GM12873 (cell line): ENCODE results near the gene IFT122.
A peak's percentile ranks its signal among the peaks of the same experiment; 100 is the strongest.

Experiments used
- TF ChIP-seq, protein P1 (sequence below): IDR thresholded peaks from 2 replicates; pipeline ENCODE4 v1.5.1; 2012; ENCODE audit warnings: low read depth, mild to moderate bottlenecking, moderate library complexity, low read length, control low read depth; ENCODE audit not compliant: insufficient read depth; ENCODE audit errors: missing control alignments

IFT122 gene, protein sequence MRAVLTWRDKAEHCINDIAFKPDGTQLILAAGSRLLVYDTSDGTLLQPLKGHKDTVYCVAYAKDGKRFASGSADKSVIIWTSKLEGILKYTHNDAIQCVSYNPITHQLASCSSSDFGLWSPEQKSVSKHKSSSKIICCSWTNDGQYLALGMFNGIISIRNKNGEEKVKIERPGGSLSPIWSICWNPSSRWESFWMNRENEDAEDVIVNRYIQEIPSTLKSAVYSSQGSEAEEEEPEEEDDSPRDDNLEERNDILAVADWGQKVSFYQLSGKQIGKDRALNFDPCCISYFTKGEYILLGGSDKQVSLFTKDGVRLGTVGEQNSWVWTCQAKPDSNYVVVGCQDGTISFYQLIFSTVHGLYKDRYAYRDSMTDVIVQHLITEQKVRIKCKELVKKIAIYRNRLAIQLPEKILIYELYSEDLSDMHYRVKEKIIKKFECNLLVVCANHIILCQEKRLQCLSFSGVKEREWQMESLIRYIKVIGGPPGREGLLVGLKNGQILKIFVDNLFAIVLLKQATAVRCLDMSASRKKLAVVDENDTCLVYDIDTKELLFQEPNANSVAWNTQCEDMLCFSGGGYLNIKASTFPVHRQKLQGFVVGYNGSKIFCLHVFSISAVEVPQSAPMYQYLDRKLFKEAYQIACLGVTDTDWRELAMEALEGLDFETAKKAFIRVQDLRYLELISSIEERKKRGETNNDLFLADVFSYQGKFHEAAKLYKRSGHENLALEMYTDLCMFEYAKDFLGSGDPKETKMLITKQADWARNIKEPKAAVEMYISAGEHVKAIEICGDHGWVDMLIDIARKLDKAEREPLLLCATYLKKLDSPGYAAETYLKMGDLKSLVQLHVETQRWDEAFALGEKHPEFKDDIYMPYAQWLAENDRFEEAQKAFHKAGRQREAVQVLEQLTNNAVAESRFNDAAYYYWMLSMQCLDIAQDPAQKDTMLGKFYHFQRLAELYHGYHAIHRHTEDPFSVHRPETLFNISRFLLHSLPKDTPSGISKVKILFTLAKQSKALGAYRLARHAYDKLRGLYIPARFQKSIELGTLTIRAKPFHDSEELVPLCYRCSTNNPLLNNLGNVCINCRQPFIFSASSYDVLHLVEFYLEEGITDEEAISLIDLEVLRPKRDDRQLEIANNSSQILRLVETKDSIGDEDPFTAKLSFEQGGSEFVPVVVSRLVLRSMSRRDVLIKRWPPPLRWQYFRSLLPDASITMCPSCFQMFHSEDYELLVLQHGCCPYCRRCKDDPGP

DNA sequence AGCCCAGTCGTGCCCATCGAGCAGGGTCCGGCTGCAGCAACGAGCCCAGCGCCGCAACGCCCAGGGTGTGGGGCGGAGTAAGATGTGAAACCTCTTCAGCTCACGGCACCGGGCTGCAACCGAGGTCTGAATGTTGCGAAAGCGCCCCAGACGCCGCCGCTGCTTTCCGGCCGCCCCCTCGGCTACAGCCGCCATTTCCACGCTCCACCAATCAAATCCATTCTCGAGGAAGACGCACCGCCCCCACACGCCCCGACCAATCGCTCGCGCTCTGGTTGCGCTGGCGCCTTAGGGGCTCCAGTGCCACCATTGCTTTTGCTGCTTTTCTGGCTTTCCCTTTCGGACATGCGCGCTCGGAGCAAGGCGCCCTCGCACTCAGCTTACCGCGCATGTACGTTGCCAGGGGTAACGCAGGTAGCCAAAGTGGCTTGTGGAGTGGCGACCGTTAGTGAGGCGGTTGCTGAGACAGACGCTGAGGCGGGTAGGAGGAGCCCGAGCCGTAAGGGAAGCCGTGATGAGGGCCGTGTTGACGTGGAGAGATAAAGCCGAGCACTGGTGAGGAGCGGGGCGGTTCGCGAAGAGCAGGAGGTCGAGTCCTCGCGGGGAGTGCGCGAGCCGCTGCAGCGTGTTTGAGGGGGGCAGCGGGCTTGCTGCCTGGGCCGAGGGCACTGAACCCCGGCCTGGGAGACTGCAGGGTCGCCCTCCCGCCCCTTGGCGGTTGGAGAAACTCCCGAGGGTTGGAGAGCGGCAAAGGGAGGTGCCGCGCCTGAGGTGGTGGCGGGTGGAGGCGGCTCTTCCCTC is at the start of gene IFT122, which contains the start of gene MBD4:
IFT122 (plus strand) TSS at position 408 of the 801 bp plus-strand sequence; CDS start at position 515, 107 bp downstream.
MBD4 (minus strand) TSS at position 132 of the 801 bp plus-strand sequence; CDS start at position 17, 115 bp downstream.
- TF ChIP-seq, protein P1, sequence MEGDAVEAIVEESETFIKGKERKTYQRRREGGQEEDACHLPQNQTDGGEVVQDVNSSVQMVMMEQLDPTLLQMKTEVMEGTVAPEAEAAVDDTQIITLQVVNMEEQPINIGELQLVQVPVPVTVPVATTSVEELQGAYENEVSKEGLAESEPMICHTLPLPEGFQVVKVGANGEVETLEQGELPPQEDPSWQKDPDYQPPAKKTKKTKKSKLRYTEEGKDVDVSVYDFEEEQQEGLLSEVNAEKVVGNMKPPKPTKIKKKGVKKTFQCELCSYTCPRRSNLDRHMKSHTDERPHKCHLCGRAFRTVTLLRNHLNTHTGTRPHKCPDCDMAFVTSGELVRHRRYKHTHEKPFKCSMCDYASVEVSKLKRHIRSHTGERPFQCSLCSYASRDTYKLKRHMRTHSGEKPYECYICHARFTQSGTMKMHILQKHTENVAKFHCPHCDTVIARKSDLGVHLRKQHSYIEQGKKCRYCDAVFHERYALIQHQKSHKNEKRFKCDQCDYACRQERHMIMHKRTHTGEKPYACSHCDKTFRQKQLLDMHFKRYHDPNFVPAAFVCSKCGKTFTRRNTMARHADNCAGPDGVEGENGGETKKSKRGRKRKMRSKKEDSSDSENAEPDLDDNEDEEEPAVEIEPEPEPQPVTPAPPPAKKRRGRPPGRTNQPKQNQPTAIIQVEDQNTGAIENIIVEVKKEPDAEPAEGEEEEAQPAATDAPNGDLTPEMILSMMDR, result peak; percentile 2

DNA sequence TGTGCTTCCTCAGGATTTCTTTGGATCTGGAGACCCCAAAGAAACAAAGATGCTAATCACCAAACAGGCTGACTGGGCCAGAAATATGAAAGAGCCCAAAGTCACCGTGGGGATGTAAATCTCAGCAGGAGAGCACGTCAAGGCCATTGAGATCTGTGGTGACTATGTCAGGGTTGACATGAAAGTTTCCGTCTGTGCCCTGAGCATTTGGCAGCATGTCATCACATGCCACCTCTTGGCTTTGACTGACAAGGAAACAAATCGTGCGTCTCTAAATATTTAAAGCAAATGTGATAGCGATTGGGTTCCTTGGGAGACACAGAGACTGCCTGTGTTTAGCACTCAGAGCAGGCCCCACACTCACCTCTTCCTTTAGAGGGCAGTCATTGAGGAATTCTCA is 46.8 kb upstream of the IFT122 start:
- TF ChIP-seq, protein P1, result no peak

DNA sequence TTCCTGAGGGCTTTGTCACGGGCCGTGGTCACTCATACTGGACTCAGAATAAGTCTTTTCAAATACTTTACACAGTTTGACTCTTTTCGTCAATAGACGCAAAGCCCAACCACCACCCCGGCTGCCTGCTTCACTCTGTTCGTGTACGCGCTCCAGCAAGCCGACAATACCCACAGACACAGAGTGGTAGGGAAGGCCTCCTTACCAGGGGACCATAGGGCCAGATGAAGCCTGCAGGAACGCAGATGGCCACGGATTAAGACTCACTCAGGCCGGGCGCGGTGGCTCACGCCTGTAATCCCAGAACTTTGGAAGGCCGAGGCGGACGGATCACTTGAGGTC is 41.2 kb upstream of the IFT122 start:
- TF ChIP-seq, protein P1, result no peak

DNA sequence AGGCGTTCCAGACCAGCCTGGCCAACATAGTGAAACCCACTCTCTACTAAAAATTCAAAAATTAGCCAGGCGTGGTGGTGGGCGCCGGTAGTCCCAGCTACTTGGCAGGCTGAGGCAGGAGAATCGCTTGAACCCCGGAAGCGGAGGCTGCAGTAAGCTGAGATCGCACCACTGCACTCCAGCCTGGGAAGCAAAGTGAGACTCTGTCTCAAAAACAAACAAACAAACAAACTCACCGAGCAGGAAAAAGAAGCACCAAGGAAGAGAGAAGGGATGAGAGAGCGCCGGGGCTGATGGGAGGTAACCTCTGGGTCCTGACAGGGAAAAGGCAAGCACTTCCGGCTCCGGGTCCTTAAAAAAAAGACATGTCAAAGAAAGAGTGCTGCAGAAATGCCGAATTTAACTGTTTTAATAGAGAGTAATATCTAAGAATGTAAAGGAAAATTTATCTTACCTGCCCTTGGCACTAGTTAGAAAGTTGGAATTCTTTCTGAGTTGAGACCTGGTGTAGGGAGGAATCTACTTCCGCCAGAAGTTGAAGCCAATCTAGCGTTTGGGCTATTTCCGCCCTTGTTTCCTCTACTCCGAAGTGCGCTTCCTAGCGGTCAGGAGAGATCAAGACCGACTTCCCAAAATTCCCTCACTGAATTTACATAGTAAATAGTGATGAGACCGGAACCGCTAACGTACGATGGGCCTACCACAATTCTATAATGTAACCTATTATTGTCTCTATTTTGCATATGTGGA is 40.7 kb upstream of the IFT122 start:
- TF ChIP-seq, protein P1, result peak; percentile 88

DNA sequence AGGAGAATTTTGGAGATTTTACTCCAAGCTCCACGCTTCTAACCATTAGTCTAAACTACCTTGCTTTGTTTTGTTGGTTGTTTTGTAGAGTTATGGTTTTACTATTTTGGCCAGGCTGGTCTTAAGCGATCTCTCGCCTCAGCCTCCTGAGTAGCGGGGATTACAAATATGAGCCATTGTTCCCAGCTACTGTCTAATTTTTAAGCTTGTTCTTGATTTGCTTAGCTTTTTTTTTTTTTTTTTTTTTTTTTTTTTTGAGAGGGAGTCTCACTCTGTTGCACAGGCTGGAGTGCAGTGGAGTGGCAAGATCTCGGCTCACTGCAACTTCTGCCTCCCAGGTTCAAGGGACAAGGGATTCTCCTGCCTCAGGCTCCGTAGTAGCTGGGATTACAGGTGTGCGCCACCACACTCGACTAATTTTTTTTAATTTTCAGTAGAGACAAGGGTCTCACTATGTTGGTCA is 40.1 kb upstream of the IFT122 start:
- TF ChIP-seq, protein P1, result no peak

DNA sequence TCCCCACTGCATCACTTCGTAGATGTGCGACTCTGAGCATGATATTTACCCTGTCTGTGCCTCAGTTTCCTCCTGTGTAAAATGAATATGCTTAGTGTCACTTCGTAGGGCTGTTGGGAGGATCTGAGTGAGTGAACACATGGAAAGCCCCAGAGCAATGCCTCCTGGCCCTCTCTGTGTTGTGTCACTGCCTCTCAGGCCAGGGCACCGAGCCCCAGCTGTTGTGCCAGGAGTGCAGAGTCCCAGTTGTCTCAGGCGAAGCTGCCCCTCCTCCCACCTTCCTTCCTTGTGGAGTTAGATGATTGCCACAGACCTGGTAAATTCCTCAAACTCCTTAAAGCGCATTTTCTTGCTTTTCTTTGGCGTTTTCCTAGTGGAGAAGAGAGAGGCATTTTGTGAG is 37.8 kb upstream of the IFT122 start:
- TF ChIP-seq, protein P1, result no peak
